ENCODE measurements around the gene P3H3. TPM values are rescaled to one million over a fixed set of nuclear protein-coding genes. Genes with fewer than 3 reads are reported as not detected.

The P3H3 gene
- total and polyA plus RNA-seq, 2 of the 4 experiments (the other 2 are of a cell fraction), result 27.8 to 83.9 TPM

GRCh38 chr12:6860942-6861341 lies 32.7 kb downstream of the P3H3 start:
- Histone ChIP-seq H2BK120ac (ENCODE audit: low read depth, low read length) (no peak overlapping the region), H2AK9ac (replicated peaks; ENCODE audit: low read depth, low read length, poor library complexity) (no peak overlapping the region), H3K4me1 (ENCODE audit: control insufficient read depth, insufficient read depth, low read length) (no peaks in the 10 kb centered on the region), H2AK5ac (ENCODE audit: low read depth, low read length) (no peak overlapping the region), H3K18ac (ENCODE audit: low read depth, low read length) (no peak overlapping the region), H4K5ac (ENCODE audit: low read depth, low read length) (no peak overlapping the region), H3K27ac (ENCODE audit: insufficient read depth, low read length) (no peak overlapping the region), H3K9ac (ENCODE audit: low read depth, low read length) (no peak overlapping the region), H3K79me1 (ENCODE audit: low read depth in 1 of 2, low read length in 2 of 2) (peaks cover 0 to 18% of the 10 kb centered on the region in 2 experiments; a peak in 3 of 4 replicates), H4K91ac (ENCODE audit: insufficient read depth, low read depth, low read length) (no peak overlapping the region), H4K20me1 (ENCODE audit: insufficient read depth, low read length) (no peaks in the 10 kb centered on the region), H3K36me3 (ENCODE audit: control insufficient read depth, insufficient read depth, low read length) (peaks cover 81% of the 10 kb centered on the region), H2BK20ac (ENCODE audit: low read depth, low read length) (no peak overlapping the region), H2BK5ac (ENCODE audit: low read depth, low read length, poor library complexity, severe bottlenecking) (no peak overlapping the region), H3K56ac (ENCODE audit: extremely low read depth, insufficient read depth, low read length) (no peak overlapping the region), H3K27me3 (ENCODE audit: control insufficient read depth, insufficient read depth, low read length) (no peaks in the 10 kb centered on the region), H3K9me3 (ENCODE audit: control insufficient read depth, insufficient read depth, low read length) (no peaks in the 10 kb centered on the region), H3K23ac (ENCODE audit: low read depth, low read length) (no peak overlapping the region), H2BK15ac (ENCODE audit: low read depth, low read length) (no peak overlapping the region), H2AFZ (replicated peaks; ENCODE audit: low read length, poor library complexity) (no peak overlapping the region), H3K4me3 (ENCODE audit: insufficient read depth, low read depth, low read length) (no peak overlapping the region), H3K14ac (replicated peaks; ENCODE audit: low read depth, low read length) (no peak overlapping the region), H4K8ac (ENCODE audit: low read depth in 2 of 2, low read length in 2 of 2) (no peak overlapping the region), H3K9me1 (ENCODE audit: insufficient read depth, low read length) (0 out of 2 replicates have a peak, but pooled peaks cover 3% of the 10 kb centered on the region), H3K4ac (ENCODE audit: low read depth, low read length) (no peak overlapping the region), H3K4me2 (ENCODE audit: low read depth, low read length) (no peak overlapping the region)
- WGBS, 2 experiments (ENCODE audit: extremely low coverage in 2 of 2, insufficient read length in 1 of 2), result 98% methylated on average over 5 of the region's 7 CpGs; no CpG with 5 or more reads in 1 of the 2 experiments
- dilution Hi-C loops (cut with HindIII; ENCODE audit: low sequenced_read_pairs, unreplicated experiment), result no loop called here
- TF ChIP-seq, protein P1, sequence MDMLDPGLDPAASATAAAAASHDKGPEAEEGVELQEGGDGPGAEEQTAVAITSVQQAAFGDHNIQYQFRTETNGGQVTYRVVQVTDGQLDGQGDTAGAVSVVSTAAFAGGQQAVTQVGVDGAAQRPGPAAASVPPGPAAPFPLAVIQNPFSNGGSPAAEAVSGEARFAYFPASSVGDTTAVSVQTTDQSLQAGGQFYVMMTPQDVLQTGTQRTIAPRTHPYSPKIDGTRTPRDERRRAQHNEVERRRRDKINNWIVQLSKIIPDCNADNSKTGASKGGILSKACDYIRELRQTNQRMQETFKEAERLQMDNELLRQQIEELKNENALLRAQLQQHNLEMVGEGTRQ (IDR thresholded peaks at IDR 0.05; ENCODE audit: low read depth, low read length), result no peak
- no peak for TF ChIP-seq FOS (IDR thresholded peaks at IDR 0.05; ENCODE audit: low read depth, low read length)
- TF ChIP-seq RAD21 (IDR thresholded peaks at IDR 0.05; ENCODE audit: low read length), result no peak
- TF ChIP-seq BHLHE40 (IDR thresholded peaks at IDR 0.05; ENCODE audit: low read depth, low read length), result no peak
- no peak for TF ChIP-seq RFX5 (IDR thresholded peaks at IDR 0.05; ENCODE audit: low read depth, low read length)
- no peak for TF ChIP-seq SMC3 (IDR thresholded peaks at IDR 0.05; ENCODE audit: low read depth, low read length)
- no peak for TF ChIP-seq CHD1 (IDR thresholded peaks at IDR 0.05; ENCODE audit: low read depth, low read length)
- no peak for TF ChIP-seq CEBPB (IDR thresholded peaks at IDR 0.05; ENCODE audit: low read depth, low read length)
- no peak for TF ChIP-seq CTCF (conservative IDR thresholded peaks at IDR 0.05; ENCODE audit: low read depth, low read length)
- TF ChIP-seq RCOR1 (IDR thresholded peaks at IDR 0.05; ENCODE audit: insufficient replicate concordance, low read length), result no peak
- no peak for TF ChIP-seq MXI1 (IDR thresholded peaks at IDR 0.05; ENCODE audit: borderline replicate concordance, low read depth, low read length)
- TF ChIP-seq MAFK (IDR thresholded peaks at IDR 0.05; ENCODE audit: low read depth, low read length), result no peak
- TF ChIP-seq MAZ (IDR thresholded peaks at IDR 0.05; ENCODE audit: borderline replicate concordance, low read depth, low read length), result no peak
- TF ChIP-seq, protein P2, sequence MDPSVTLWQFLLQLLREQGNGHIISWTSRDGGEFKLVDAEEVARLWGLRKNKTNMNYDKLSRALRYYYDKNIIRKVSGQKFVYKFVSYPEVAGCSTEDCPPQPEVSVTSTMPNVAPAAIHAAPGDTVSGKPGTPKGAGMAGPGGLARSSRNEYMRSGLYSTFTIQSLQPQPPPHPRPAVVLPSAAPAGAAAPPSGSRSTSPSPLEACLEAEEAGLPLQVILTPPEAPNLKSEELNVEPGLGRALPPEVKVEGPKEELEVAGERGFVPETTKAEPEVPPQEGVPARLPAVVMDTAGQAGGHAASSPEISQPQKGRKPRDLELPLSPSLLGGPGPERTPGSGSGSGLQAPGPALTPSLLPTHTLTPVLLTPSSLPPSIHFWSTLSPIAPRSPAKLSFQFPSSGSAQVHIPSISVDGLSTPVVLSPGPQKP (IDR thresholded peaks at IDR 0.05; ENCODE audit: borderline replicate concordance, low read depth, low read length), result no peak
- TF ChIP-seq NFE2L2 (IDR thresholded peaks at IDR 0.05; ENCODE audit: low read depth, low read length), result no peak
- no peak for TF ChIP-seq POLR2A (IDR thresholded peaks at IDR 0.05; ENCODE audit: low read depth, low read length)
- POLR2A ChIA-PET (ENCODE audit: unreplicated experiment), result no interaction called here
- BruUV-seq (replicated peaks), result no TSS peak
- DNase-seq (no peak), ATAC-seq (ENCODE audit: low read depth) (no peak)
- intact Hi-C loops (cut with micrococcal nuclease), result no loop called here
- in situ Hi-C loops (cut with MboI; ENCODE audit: low sequenced_read_pairs), result no loop called here
- CTCF ChIA-PET, result no interaction called here
